A673 (cell line): Measurements from ENCODE around the gene CASKIN2.

Experiments
- CTCF ChIP-seq: fragments of 300-800, 200-600 bp; sonication (generic); conservative IDR thresholded peaks from 2 replicates; pipeline ENCODE4 v1.5.1; 2017; ENCODE audit warnings: low read depth, mild to moderate bottlenecking, antibody characterized with exemption, low read length, moderate library complexity, mixed read lengths
- EZH2 ChIP-seq: fragments of 200-600 bp; sonication (generic); IDR thresholded peaks from 2 replicates; pipeline ENCODE4 v1.6.1; 2017; ENCODE audit warnings: borderline replicate concordance, low read depth, mild to moderate bottlenecking, mixed read lengths, antibody characterized with exemption, low read length; ENCODE audit not compliant: poor library complexity, severe bottlenecking

GRCh38 chr17:75486951-75487350 lies 28.4 kb downstream of the CASKIN2 start:
- no peak for TF ChIP-seq CTCF
- TF ChIP-seq EZH2, result no peak
